Sigmoid colon (tissue), 3 donors: ENCODE results near the gene TPK1.

ENCODE experiments used
- CTCF ChIP-seq, 4 experiments: fragments of 450-650 bp in 3 of 4; fragments of 200-600 bp in 1 of 4; IDR thresholded peaks; one replicate each; pipeline ENCODE4 v1.5.1; 2016 to 2019; ENCODE audit warnings: antibody characterized with exemption in 4 of 4, mild to moderate bottlenecking in 3 of 4, moderate library complexity in 2 of 4
- POLR2A ChIP-seq, 2 donors: fragments of 450-650 bp; IDR thresholded peaks; one replicate each; pipeline ENCODE4 v1.6.1; 2016; ENCODE audit warnings: antibody characterized with exemption in 2 of 2, mild to moderate bottlenecking in 2 of 2, moderate library complexity in 2 of 2

DNA sequence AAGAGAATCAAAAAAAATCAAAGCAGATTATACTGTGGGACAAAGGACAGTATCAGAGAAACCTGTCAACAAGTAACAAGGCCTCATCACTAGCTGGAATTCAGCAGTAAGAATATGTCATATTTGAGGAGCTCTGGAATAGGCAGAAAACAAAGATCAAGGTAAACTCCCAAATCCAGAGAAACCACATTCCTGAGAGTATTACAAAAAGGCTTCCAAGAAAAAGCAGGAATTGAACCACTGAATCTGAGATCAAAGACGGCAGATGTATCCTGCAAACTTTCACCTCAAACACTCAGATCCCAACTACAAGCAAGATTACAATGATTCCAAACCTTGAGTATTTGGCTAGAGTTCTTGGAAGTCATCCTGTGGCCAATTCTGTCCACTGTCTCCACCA is 16.3 kb downstream of the TPK1 start:
- TF ChIP-seq CTCF (IDR thresholded peaks at IDR 0.05), result no peak
- no peak for TF ChIP-seq POLR2A (IDR thresholded peaks at IDR 0.05)
